NCI-H1048 (cell line): Measurements from ENCODE around the gene RXRB.

ENCODE experiments used
- DNase-seq: peaks from one replicate; lab custom pipeline; 2025; lab: John Stamatoyannopoulos, UW

RXRB gene

GRCh38 chr6:33211666-33212422 lies 11.4 kb upstream of the RXRB start:
- DNase-seq = no peak

DNA sequence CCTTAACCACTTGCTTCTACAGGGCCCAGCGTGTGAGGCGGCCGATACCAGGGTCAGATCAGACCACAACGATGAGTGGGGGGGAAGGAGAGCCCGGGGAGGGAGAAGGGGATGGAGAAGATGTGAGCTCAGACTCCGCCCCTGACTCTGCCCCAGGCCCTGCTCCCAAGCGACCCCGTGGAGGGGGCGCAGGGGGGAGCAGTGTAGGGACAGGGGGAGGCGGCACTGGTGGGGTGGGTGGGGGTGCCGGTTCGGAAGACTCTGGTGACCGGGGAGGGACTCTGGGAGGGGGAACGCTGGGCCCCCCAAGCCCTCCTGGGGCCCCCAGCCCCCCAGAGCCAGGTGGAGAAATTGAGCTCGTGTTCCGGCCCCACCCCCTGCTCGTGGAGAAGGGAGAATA lies 10.7 kb upstream of the RXRB start:
- DNase-seq = no peak

GRCh38 chr6:33209856-33210255 lies 9.4 kb upstream of the RXRB start:
- DNase-seq = no peak

- DNase-seq = peak; percentile 72
These were observed 7.9 kb upstream of the RXRB start, which contains the start of gene RING1 for GRCh38 chr6:33208091-33208967. Gene RING1, plus strand, starts transcription at chr6:33208500. Its CDS starts 323 bp downstream, at chr6:33208823.

- no peak for DNase-seq
These were observed 7.2 kb upstream of the RXRB start for GRCh38 chr6:33207552-33208090.

DNA sequence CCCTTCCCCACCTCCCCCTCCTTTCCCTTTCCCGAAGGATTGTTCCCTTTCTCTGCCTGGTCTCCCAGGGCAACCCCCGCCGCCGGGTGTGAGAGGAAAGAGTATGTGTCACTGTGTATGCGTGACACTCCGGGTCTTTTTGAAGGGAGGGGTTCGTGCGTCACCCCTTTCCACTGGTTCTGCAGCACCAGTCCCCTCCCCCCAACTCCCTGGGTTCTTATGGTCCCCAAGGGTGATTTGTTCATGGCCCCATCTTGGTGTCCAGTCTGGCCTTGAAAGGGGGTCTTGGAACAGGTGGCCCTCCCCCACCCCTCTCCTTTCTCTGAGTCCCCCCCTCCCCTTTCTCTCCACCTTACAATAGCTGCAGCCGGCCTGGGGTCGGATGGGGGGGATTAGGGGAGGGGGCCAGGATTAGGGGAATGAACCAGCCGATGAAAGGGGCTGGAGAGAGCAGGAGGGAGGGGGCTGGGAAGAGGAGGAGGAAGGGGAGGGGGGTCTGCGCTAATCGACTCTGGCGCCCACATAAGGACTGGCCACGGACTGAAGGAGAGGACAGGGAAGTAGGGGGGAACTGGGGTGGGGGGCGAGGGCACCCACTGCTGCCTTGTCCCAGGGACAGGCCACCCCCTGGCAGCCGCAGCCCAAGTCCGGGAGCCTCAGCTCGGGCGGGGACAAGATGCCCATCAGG lies 6.5 kb upstream of the RXRB start:
- DNase-seq = no peak

- no peak for DNase-seq
These were observed 5.8 kb upstream of the RXRB start for GRCh38 chr6:33206027-33206863.

GRCh38 chr6:33205191-33206026 lies 4.9 kb upstream of the RXRB start:
- no peak for DNase-seq

- DNase-seq = peak; percentile 86
These were observed 4.1 kb upstream of the RXRB start, which contains the start of gene HSD17B8 for GRCh38 chr6:33204415-33205190. Gene HSD17B8, plus strand, starts transcription at chr6:33204655. Its CDS starts 14 bp downstream, at chr6:33204669.

GRCh38 chr6:33204165-33204414 lies 3.6 kb upstream of the RXRB start:
- no peak for DNase-seq

- no peak for DNase-seq
These were observed 3.1 kb upstream of the RXRB start for GRCh38 chr6:33203443-33204164.

- DNase-seq = no peak
These were observed 2.3 kb upstream of the RXRB start for GRCh38 chr6:33202799-33203198.

DNA sequence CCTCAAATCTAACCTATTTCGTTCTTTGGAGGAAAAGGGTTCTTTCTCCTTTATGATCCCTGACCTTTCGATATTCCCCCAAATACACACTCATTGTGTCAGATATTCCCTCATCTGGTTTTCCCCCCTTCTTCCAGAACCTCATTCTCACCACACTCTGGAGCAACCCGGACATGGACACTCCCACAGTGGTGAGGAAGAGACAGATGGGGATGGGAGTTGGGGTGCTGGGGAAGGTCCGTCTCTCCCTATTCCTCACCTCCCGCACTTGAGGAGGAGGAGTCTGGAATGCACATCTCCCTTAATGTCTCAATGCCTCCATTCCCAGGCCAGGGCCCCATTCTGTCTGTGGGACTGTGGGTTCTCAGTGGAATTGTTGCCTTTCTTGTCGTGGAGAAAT lies 1.5 kb upstream of the RXRB start:
- no peak for DNase-seq

- DNase-seq = no peak
These were observed 681 bp upstream of the RXRB start for GRCh38 chr6:33201147-33201545.

DNA sequence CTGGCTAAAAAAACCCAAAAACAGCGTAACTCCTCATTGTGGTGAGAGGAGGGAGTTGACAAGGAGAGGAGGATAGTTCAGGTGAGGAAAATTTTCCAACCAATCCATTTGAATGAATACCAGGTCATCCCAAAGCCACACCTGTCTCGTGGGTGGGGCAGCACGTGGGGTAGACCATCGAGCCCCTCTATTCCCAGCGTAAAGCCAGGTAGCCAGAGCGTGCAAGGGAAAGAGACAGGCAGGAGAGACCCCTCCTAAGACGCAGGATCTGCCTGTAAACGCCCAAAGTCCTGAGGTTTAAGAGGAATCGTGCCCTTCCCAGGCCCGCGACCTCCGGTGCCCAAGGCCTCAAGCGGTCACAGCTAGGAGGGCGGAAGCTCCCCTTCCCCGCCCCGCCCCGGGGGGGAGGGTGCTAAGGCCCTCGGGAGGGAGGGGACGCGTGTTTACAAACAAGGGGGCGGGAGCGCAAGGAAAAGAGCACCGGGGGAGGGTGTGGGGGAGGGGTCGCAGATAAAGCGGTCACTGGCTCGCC lies 712 bp downstream of the RXRB start:
- peak; percentile 43 for DNase-seq

- no peak for DNase-seq
These were observed 1.5 kb downstream of the RXRB start for GRCh38 chr6:33198853-33199436.

DNA sequence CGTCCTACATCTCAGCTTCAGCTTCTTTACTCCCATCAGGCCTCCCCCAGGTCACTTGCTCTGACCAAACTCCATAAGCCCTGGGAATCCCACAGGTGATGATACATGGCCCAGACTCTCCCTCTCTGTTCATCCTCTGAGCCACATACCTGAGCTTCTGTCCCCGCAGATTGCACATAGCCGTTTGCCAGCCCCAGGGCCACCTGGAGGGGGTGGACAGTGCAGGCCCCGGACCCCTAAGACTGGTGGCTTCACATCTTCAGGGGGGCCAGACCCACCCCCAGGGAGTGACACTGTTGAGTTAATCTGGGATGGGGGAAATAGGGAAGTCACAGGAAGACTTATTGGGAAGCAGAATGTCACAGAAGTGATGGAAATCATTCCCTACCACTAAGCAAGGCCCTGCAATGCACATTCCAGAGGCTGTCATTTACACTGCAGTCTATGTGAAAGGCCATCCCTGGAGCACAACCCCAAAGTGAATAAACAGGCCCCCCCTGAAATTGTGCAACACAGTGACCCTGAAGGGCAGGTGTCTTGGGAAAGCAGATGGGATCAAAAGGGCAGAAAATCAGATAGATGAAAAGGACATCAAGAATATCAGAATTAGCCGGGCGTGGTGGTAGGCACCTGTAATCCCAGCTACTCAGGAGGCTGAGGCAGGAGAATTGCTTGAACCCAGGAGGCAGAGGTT lies 2.2 kb downstream of the RXRB start:
- DNase-seq = no peak
